ENCODE measurements around the gene PRR30. TPM values are rescaled to one million over a fixed set of nuclear protein-coding genes. Genes with fewer than 3 reads are reported as not detected.
A peak's percentile ranks its signal among the peaks of the same experiment; 100 is the strongest.

Gene PRR30
- total and polyA plus RNA-seq, 10 of the 15 experiments (the other 5 are each of a cell fraction or from before 2014, with no cell fraction given) = not detected

GRCh38 chr2:27123302-27124150 is 15.7 kb downstream of the PRR30 start, which contains the start of gene ABHD1:
Gene ABHD1, plus strand, starts transcription at chr2:27123815. Its CDS starts 134 bp downstream, at chr2:27123949.
- WGBS (ENCODE audit: insufficient coverage, insufficient replicate concordance, low lambda C conversion rate, missing lambda C conversion rate) = 18% methylated on average over 30 of the region's 47 CpGs
- peak within 1 kb of the TSS; percentile 95 for H2AFZ ChIP-seq (ENCODE audit: control insufficient read depth, low read depth, low read length)
- in situ Hi-C loops (cut with MboI) = no loop called here
- peaks cover 6 to 8% of the 10 kb centered on the region in 2 experiments for H3K27me3 ChIP-seq (replicated peaks in 1 of 2; ENCODE audit: control insufficient read depth in 2 of 2, insufficient read depth in 2 of 2, low read length in 1 of 2)
- peak within 1 kb of the TSS; percentile 62; the same call in 1 of the 2 replicates for H3K4me3 ChIP-seq
- SMC1A ChIA-PET (ENCODE audit: uncharacterized antibody, unreplicated experiment) = interaction anchor here (1.6 to 1.7 kb wide), 3 partner anchors 10 to 156 kb away, joined by 5 to 7 read pairs (median 6); no protein-coding TSS in a partner anchor
- DNase-seq (ENCODE audit: low read depth, low spot score) (no peak), FAIRE-seq (no peak), ATAC-seq (peak; percentile 89)
- CTCF ChIA-PET = interaction anchor here (0.8 to 1.4 kb wide), 4 partner anchors 26 to 162 kb away, joined by 3 to 5 read pairs (median 4); no protein-coding TSS in a partner anchor
- no peak within 1 kb of the TSS for H3K9ac ChIP-seq (ENCODE audit: control insufficient read depth, insufficient read depth, low read length)
- H3K4me1 ChIP-seq (ENCODE audit: control insufficient read depth, insufficient read depth, low read length) = peaks cover 5% of the 10 kb centered on the region; the same call in 1 of the 2 replicates
- H3K36me3 ChIP-seq (ENCODE audit: control insufficient read depth in 2 of 2, insufficient read depth in 2 of 2, low read length in 1 of 2) = no peaks in the 10 kb centered on the region
- no peak within 1 kb of the TSS for H3K27ac ChIP-seq (ENCODE audit: control insufficient read depth, insufficient read depth)
- no peaks in the 10 kb centered on the region for H3K79me2 ChIP-seq (ENCODE audit: control insufficient read depth, insufficient read depth, low read length)
- RAD21 ChIA-PET (ENCODE audit: unreplicated experiment) = interaction anchor here (0.9 to 1.7 kb wide), 3 partner anchors 35 to 95 kb away, joined by 3 to 4 read pairs (median 3); no protein-coding TSS in a partner anchor
- no peaks in the 10 kb centered on the region for H3K9me3 ChIP-seq (replicated peaks; ENCODE audit: control insufficient read depth, insufficient read depth, low read length)
- H4K20me1 ChIP-seq (ENCODE audit: control insufficient read depth, insufficient read depth) = no peaks in the 10 kb centered on the region
- intact Hi-C loops (cut with micrococcal nuclease; ENCODE audit: unreplicated experiment) = no loop called here
- POLR2A ChIA-PET = interaction anchor here (0.6 to 1.3 kb wide), 3 partner anchors 10 to 78 kb away, joined by 3 to 5 read pairs (median 4); no protein-coding TSS in a partner anchor
- peak within 1 kb of the TSS; percentile 95 for H3K4me2 ChIP-seq (ENCODE audit: control insufficient read depth, insufficient read depth)
- BruUV-seq (replicated peaks) = no TSS peak
- TF ChIP-seq MLLT1 (IDR thresholded peaks at IDR 0.05) = no peak
- no peak for TF ChIP-seq NFIC (IDR thresholded peaks at IDR 0.05; ENCODE audit: low read depth, low read length)
- no peak for TF ChIP-seq BMI1 (IDR thresholded peaks at IDR 0.05; ENCODE audit: borderline replicate concordance)
- 0 out of 2 replicates have a peak, but pooled peaks have one; percentile 36 for TF ChIP-seq GATAD2B (conservative IDR thresholded peaks at IDR 0.05; ENCODE audit: low read depth)
- TF ChIP-seq USF2 (IDR thresholded peaks at IDR 0.05; ENCODE audit: borderline replicate concordance, low read depth, low read length) = no peak
- TF ChIP-seq ZBTB11 (CRISPR knock-in tag; IDR thresholded peaks at IDR 0.05) = no peak
- TF ChIP-seq EGR1 (IDR thresholded peaks at IDR 0.05; ENCODE audit: borderline replicate concordance in 1 of 2, low read depth in 2 of 2, low read length in 2 of 2) = no peak
- TF ChIP-seq MAX (IDR thresholded peaks at IDR 0.05; ENCODE audit: low read depth, low read length) = no peak
- TF ChIP-seq BRCA1 (IDR thresholded peaks at IDR 0.05; ENCODE audit: low read depth, low read length) = no peak
- TF ChIP-seq RAD21 (IDR thresholded peaks at IDR 0.05; ENCODE audit: insufficient read depth, low read depth, low read length) = no peak
- peak in 1 of 3 experiments; percentile 11; a peak in 1 of 6 replicates for TF ChIP-seq CTCF (IDR thresholded peaks at IDR 0.05 in 2 of 3, conservative IDR thresholded peaks at IDR 0.05 in 1 of 3; ENCODE audit: control insufficient read depth in 2 of 3, extremely low read depth in 1 of 3, insufficient read depth in 1 of 3, low read depth in 3 of 3, low read length in 3 of 3)
- TF ChIP-seq IRF4 (IDR thresholded peaks at IDR 0.05; ENCODE audit: low read depth, low read length) = no peak
- no peak for TF ChIP-seq RFX5 (IDR thresholded peaks at IDR 0.05; ENCODE audit: low read depth, low read length)

Measured in GM12878 (cell line).